ENCODE measurements around the gene ABCA2. TPM values are rescaled to one million over a fixed set of nuclear protein-coding genes. Genes with fewer than 3 reads are reported as not detected.

ABCA2 gene
- total RNA-seq, 1 experiment from 2014 or later = 22.4 TPM

- H3K27me3 ChIP-seq (ENCODE audit: insufficient read depth, low read length) = peaks cover 2% of the 10 kb centered on the region; the same call in 1 of the 2 replicates
- Mint-ChIP-seq H3K4me3 (no peak overlapping the region; a peak in 1 of 5 replicates), H3K9me3 (no peaks in the 10 kb centered on the region), H3K27me3 (ENCODE audit: low read depth) (peaks cover 64% of the 10 kb centered on the region), H3K36me3 (ENCODE audit: insufficient read depth in 1 of 3, low read depth in 3 of 3) (no peaks in the 10 kb centered on the region), H3K27ac (no peak overlapping the region), H3K4me1 (peaks cover 2 to 7% of the 10 kb centered on the region in 2 experiments)
- H2BK20ac ChIP-seq (ENCODE audit: low read depth, low read length, poor library complexity, severe bottlenecking) = no peak overlapping the region
- no peak overlapping the region for H3K56ac ChIP-seq (ENCODE audit: insufficient read length, low read depth, low read length)
- no peaks in the 10 kb centered on the region for H3K4me1 ChIP-seq (ENCODE audit: insufficient read depth, low read length)
- H2BK15ac ChIP-seq (ENCODE audit: low read depth, low read length) = no peak overlapping the region
- H3K4ac ChIP-seq (ENCODE audit: low read depth, low read length) = no peak overlapping the region
- H3K79me2 ChIP-seq (ENCODE audit: insufficient read depth, low read length) = no peaks in the 10 kb centered on the region
- H3K9me3 ChIP-seq (ENCODE audit: control insufficient read depth, low read depth, low read length) = no peaks in the 10 kb centered on the region
- no peak overlapping the region for H2BK5ac ChIP-seq (ENCODE audit: insufficient read length, low read length)
- H2BK12ac ChIP-seq (ENCODE audit: insufficient read length, low read depth, low read length) = no peak overlapping the region
- no peak overlapping the region for H3K27ac ChIP-seq (ENCODE audit: insufficient read length, low read depth, low read length)
- H4K20me1 ChIP-seq (ENCODE audit: control insufficient read depth, insufficient read depth, insufficient read length) = no peaks in the 10 kb centered on the region
- H4K5ac ChIP-seq (ENCODE audit: insufficient read length, low read depth, low read length) = no peak overlapping the region
- H3K23ac ChIP-seq (ENCODE audit: insufficient read length, low read depth, low read length) = no peak overlapping the region
- H2AK5ac ChIP-seq (ENCODE audit: insufficient read length, low read length) = no peak overlapping the region
- peak overlapping the region; percentile 49 for H3K4me2 ChIP-seq (ENCODE audit: insufficient read depth, insufficient read length, low read length)
- H2BK120ac ChIP-seq (ENCODE audit: low read depth, low read length, poor library complexity, severe bottlenecking) = no peak overlapping the region
- no peak overlapping the region for H3K9ac ChIP-seq (ENCODE audit: extremely low read depth, insufficient read length, low read length)
- H3K79me1 ChIP-seq (ENCODE audit: insufficient read depth, low read depth, low read length, poor library complexity, severe bottlenecking) = no peaks in the 10 kb centered on the region
- H3K23me2 ChIP-seq (ENCODE audit: insufficient read length, low read depth, low read length, poor library complexity, severe bottlenecking) = peaks cover 6% of the 10 kb centered on the region
- no peak overlapping the region for H3K14ac ChIP-seq (ENCODE audit: insufficient read depth, low read length)
- H3T11ph ChIP-seq (ENCODE audit: low read length) = no peak overlapping the region
- no peak for TF ChIP-seq CTCF (conservative IDR thresholded peaks at IDR 0.05)
- H3K18ac ChIP-seq (ENCODE audit: insufficient read length, low read depth, low read length) = no peak overlapping the region
- H2AFZ ChIP-seq (ENCODE audit: low read length) = no peak overlapping the region
- no CpG with 5 or more reads among the region's 17 CpGs for WGBS (ENCODE audit: extremely low coverage, insufficient read length, low lambda C conversion rate)
- DNase-seq = no peak
- H4K91ac ChIP-seq (ENCODE audit: insufficient read length, low read depth, low read length) = no peak overlapping the region
- no peak overlapping the region for H4K8ac ChIP-seq (replicated peaks; ENCODE audit: insufficient read length, low read depth, low read length)
Measured at GRCh38 chr9:137054932-137055384, 26.9 kb upstream of the ABCA2 start.

All from H9 (cell line).